Activated CD4-positive, alpha-beta T cell treated with anti-CD3 and anti-CD28 coated beads for 36 hours (primary cell): ENCODE results near the gene SYMPK. TPM values are rescaled to one million over a fixed set of nuclear protein-coding genes. Genes with fewer than 3 reads are reported as not detected.

Source experiments
- ATAC-seq: fragments of 200-7000 bp; cut with Tn5 transposase; one replicate; pipeline ENCODE4 v1.10.0; 2021; ENCODE audit warnings: mild to moderate bottlenecking, moderate library complexity
- CTCF ChIA-PET: fragments of 350-600 bp; sonication (Branson Sonifier 250); formaldehyde crosslinking; loops from one replicate; lab custom pipeline; 2021; ENCODE audit warnings: antibody characterized with exemption; lab: Charles Lee
- POLR2A ChIA-PET: fragments of 350-600 bp; sonication (Branson Sonifier 250); formaldehyde crosslinking; loops from one replicate; lab custom pipeline; 2021; ENCODE audit warnings: antibody characterized with exemption, inconsistent platforms; lab: Charles Lee
- DNase-seq: peaks from one replicate; pipeline ENCODE4 v3.0.0-alpha.2; 2020
- H3K27ac Mint-ChIP-seq: one replicate; pipeline ENCODE4 v1.8.0; 2021; ENCODE audit warnings: mixed read lengths
- H3K27me3 Mint-ChIP-seq: one replicate; pipeline ENCODE4 v1.8.0; 2021; ENCODE audit warnings: mixed read lengths
- H3K36me3 Mint-ChIP-seq: one replicate; pipeline ENCODE4 v1.8.0; 2021; ENCODE audit warnings: low read depth, mixed read lengths
- H3K4me1 Mint-ChIP-seq: one replicate; pipeline ENCODE4 v1.8.0; 2021; ENCODE audit warnings: mixed read lengths
- H3K4me3 Mint-ChIP-seq: one replicate; pipeline ENCODE4 v1.8.0; 2021; ENCODE audit warnings: mild to moderate bottlenecking, moderate library complexity, mixed read lengths
- H3K9me3 Mint-ChIP-seq: one replicate; pipeline ENCODE4 v1.8.0; 2021; ENCODE audit warnings: low read depth, mixed read lengths
- intact Hi-C, 2 experiments: fragments of 100-400 bp; cut with DNase I in 1 of 2; cut with micrococcal nuclease in 1 of 2; formaldehyde crosslinking; loops; one replicate each; pipeline versions ENCODE4 v1.14.2 to v1.15.1; 2022 to 2024; cut with DNase I, micrococcal nuclease
- total RNA-seq, 2 experiments: library from RNA; stranded (reverse); gene quantifications; one replicate each; pipeline ENCODE4 v1.2.3, GENCODE V29; 2021

Gene SYMPK
- total RNA-seq, 2 experiments from 2014 or later: 108 to 128 TPM

GRCh38 chr19:45885556-45886426 lies 22.8 kb upstream of the SYMPK start, which contains the start of gene IRF2BP1:
Gene IRF2BP1, minus strand, starts transcription at chr19:45886141. Its CDS starts 367 bp downstream, at chr19:45885774.
- peak; percentile 60 for ATAC-seq
- intact Hi-C loops: loop anchor here (1.0 to 10.0 kb wide), 17 partner anchors 17 to 1599 kb away; partner anchors contain the start of genes CCDC61 (in 2 of the 2), MYPOP (in 2 of the 2), SYMPK (in 2 of the 2) and CLPTM1 (in 1 of the 2)
- Mint-ChIP-seq H3K4me3 (peak within 1 kb of the TSS; percentile 85), H3K27ac (peak within 1 kb of the TSS; percentile 95), H3K4me1 (peaks cover 24% of the 10 kb centered on the region), H3K9me3 (no peaks in the 10 kb centered on the region), H3K27me3 (no peaks in the 10 kb centered on the region), H3K36me3 (peaks cover 3% of the 10 kb centered on the region)
- POLR2A ChIA-PET: interaction anchor here (0.6 to 2.4 kb wide), 4 partner anchors 12 to 25 kb away, joined by 3 to 23 read pairs (median 8); partner anchors contain the start of genes FOXA3, MYPOP and SYMPK
- DNase-seq: peak; percentile 94
- CTCF ChIA-PET: interaction anchor here (0.7 to 8.2 kb wide), 7 partner anchors 9 to 131 kb away, joined by 3 to 84 read pairs (median 5); partner anchors contain the start of genes FOXA3, MYPOP and SYMPK

- intact Hi-C loops: loop anchor here in 1 of 2 experiments (5.0 to 10.0 kb wide), 3 partner anchors 928 to 1600 kb away; partner anchors contain the start of genes CLPTM1, KPTN and ZC3H4
- Mint-ChIP-seq H3K27ac (peak overlapping the region; percentile 25), H3K9me3 (no peaks in the 10 kb centered on the region), H3K36me3 (peaks cover 3% of the 10 kb centered on the region), H3K4me3 (peak overlapping the region; percentile 85), H3K4me1 (peaks cover 24% of the 10 kb centered on the region), H3K27me3 (no peaks in the 10 kb centered on the region)
- ChIA-PET CTCF (interaction anchor here (1.2 to 8.2 kb wide), 4 partner anchors 10 to 68 kb away, joined by 4 to 84 read pairs (median 9); partner anchors contain the start of genes FOXA3, MYPOP and SYMPK), POLR2A (interaction anchor here (2.3 to 2.4 kb wide), 2 partner anchors 18 to 21 kb away, joined by 11 to 23 read pairs; partner anchors contain the start of genes FOXA3, MYPOP and SYMPK)
- DNase-seq (no peak), ATAC-seq (no peak)
These were observed 22.0 kb upstream of the SYMPK start for GRCh38 chr19:45884682-45885555.

GRCh38 chr19:45883881-45884681 lies 21.1 kb upstream of the SYMPK start:
- H3K9me3 Mint-ChIP-seq: no peaks in the 10 kb centered on the region
- intact Hi-C loops: loop anchor here (1.0 to 10.0 kb wide), 4 partner anchors 20 to 1601 kb away; partner anchors contain the start of genes FOXA3 (in 1 of the 2) and KPTN (in 1 of the 2)
- ChIA-PET POLR2A (no interaction called here), CTCF (interaction anchor here (0.6 to 8.2 kb wide), 5 partner anchors 10 to 67 kb away, joined by 3 to 84 read pairs (median 4); partner anchors contain the start of genes FOXA3 and SYMPK)
- no peak overlapping the region for H3K27ac Mint-ChIP-seq
- DNase-seq: no peak
- peaks cover 3% of the 10 kb centered on the region for H3K36me3 Mint-ChIP-seq
- peaks cover 24% of the 10 kb centered on the region for H3K4me1 Mint-ChIP-seq
- H3K27me3 Mint-ChIP-seq: no peaks in the 10 kb centered on the region
- ATAC-seq: no peak
- peak overlapping the region; percentile 66 for H3K4me3 Mint-ChIP-seq

GRCh38 chr19:45883586-45883880 lies 20.6 kb upstream of the SYMPK start:
- ChIA-PET POLR2A (no interaction called here), CTCF (interaction anchor here (0.6 to 8.2 kb wide), 4 partner anchors 9 to 32 kb away, joined by 3 to 84 read pairs (median 4); partner anchors contain the start of genes FOXA3 and SYMPK)
- Mint-ChIP-seq H3K27me3 (peaks cover 4% of the 10 kb centered on the region), H3K4me3 (peak overlapping the region; percentile 66), H3K9me3 (no peaks in the 10 kb centered on the region), H3K27ac (peak overlapping the region; percentile 32), H3K4me1 (peaks cover 25% of the 10 kb centered on the region), H3K36me3 (peaks cover 3% of the 10 kb centered on the region)
- DNase-seq (no peak), ATAC-seq (no peak)
- intact Hi-C loops: loop anchor here (1.0 to 10.0 kb wide), 4 partner anchors 19 to 1601 kb away; partner anchors contain the start of genes FOXA3 (in 1 of the 2) and KPTN (in 1 of the 2)

GRCh38 chr19:45882652-45883585 lies 20.0 kb upstream of the SYMPK start:
- ATAC-seq (peak; percentile 42), DNase-seq (peak; percentile 94)
- Mint-ChIP-seq H3K4me1 (peaks cover 29% of the 10 kb centered on the region), H3K4me3 (peak overlapping the region; percentile 66), H3K27me3 (peaks cover 7% of the 10 kb centered on the region), H3K9me3 (no peaks in the 10 kb centered on the region), H3K27ac (peak overlapping the region; percentile 32), H3K36me3 (peaks cover 3% of the 10 kb centered on the region)
- CTCF ChIA-PET: interaction anchor here (0.5 to 8.2 kb wide), 12 partner anchors 10 to 296 kb away, joined by 3 to 84 read pairs (median 4); partner anchors contain the start of genes DMWD, FOXA3, SIX5 and SYMPK
- POLR2A ChIA-PET: no interaction called here
- intact Hi-C loops: loop anchor here (1.0 to 10.0 kb wide), 4 partner anchors 19 to 1602 kb away; partner anchors contain the start of genes FOXA3 (in 1 of the 2) and KPTN (in 1 of the 2)

- Mint-ChIP-seq H3K4me3 (no peak overlapping the region), H3K9me3 (no peaks in the 10 kb centered on the region)
- intact Hi-C loops: loop anchor here in 1 of 2 experiments (10.0 kb wide), 1 partner anchor 1603 kb away; the partner anchor contains the start of gene KPTN
These were observed 19.1 kb upstream of the SYMPK start for GRCh38 chr19:45881909-45882528.

GRCh38 chr19:45881082-45881908 lies 18.3 kb upstream of the SYMPK start:
- peaks cover 13% of the 10 kb centered on the region for H3K27me3 Mint-ChIP-seq
- H3K4me3 Mint-ChIP-seq: no peak overlapping the region
- intact Hi-C loops: loop anchor here in 1 of 2 experiments (10.0 kb wide), 1 partner anchor 1604 kb away; the partner anchor contains the start of gene KPTN
- no peaks in the 10 kb centered on the region for H3K9me3 Mint-ChIP-seq
- no peak for ATAC-seq
- H3K4me1 Mint-ChIP-seq: peaks cover 36% of the 10 kb centered on the region
- no peak for DNase-seq
- ChIA-PET CTCF (interaction anchor here (0.7 to 8.2 kb wide), 6 partner anchors 17 to 186 kb away, joined by 3 to 84 read pairs (median 6); partner anchors contain the start of genes FOXA3, SIX5 and SYMPK), POLR2A (interaction anchor here (1.0 kb wide), 1 partner anchor 164 kb away, joined by 3 read pairs; no protein-coding TSS in a partner anchor)
- no peak overlapping the region for H3K27ac Mint-ChIP-seq
- peaks cover 3% of the 10 kb centered on the region for H3K36me3 Mint-ChIP-seq

More at GRCh38 chr19:45881909-45882528, 19.1 kb upstream of the SYMPK start:
- ChIA-PET POLR2A (interaction anchor here (1.0 kb wide), 1 partner anchor 165 kb away, joined by 3 read pairs; no protein-coding TSS in a partner anchor), CTCF (interaction anchor here (0.5 to 8.2 kb wide), 10 partner anchors 13 to 295 kb away, joined by 3 to 84 read pairs (median 6); partner anchors contain the start of genes DMWD, FOXA3, SIX5 and SYMPK)
- Mint-ChIP-seq H3K27me3 (peaks cover 11% of the 10 kb centered on the region), H3K4me1 (peaks cover 34% of the 10 kb centered on the region), H3K36me3 (peaks cover 3% of the 10 kb centered on the region), H3K27ac (no peak overlapping the region)
- no peak for ATAC-seq
- no peak for DNase-seq

- H3K36me3 Mint-ChIP-seq: peaks cover 3% of the 10 kb centered on the region
- H3K4me1 Mint-ChIP-seq: peaks cover 44% of the 10 kb centered on the region
- no peak overlapping the region for H3K27ac Mint-ChIP-seq
- H3K9me3 Mint-ChIP-seq: no peaks in the 10 kb centered on the region
- CTCF ChIA-PET: no interaction called here
- no peak for ATAC-seq
- peaks cover 18% of the 10 kb centered on the region for H3K27me3 Mint-ChIP-seq
- no peak for DNase-seq
- POLR2A ChIA-PET: interaction anchor here (0.6 to 1.2 kb wide), 2 partner anchors 17 to 899 kb away, joined by 5 to 8 read pairs; no protein-coding TSS in a partner anchor
- intact Hi-C loops: loop anchor here in 1 of 2 experiments (10.0 kb wide), 1 partner anchor 1605 kb away; the partner anchor contains the start of gene KPTN
- H3K4me3 Mint-ChIP-seq: no peak overlapping the region
These were observed 17.0 kb upstream of the SYMPK start for GRCh38 chr19:45879971-45880370.
